WTC11 (cell line): ENCODE measurements around the gene FBXL4. TPM values are rescaled to one million over a fixed set of nuclear protein-coding genes. Genes with fewer than 3 reads are reported as not detected.

Experiments
- ATAC-seq: fragments of 200-7000 bp; cut with Tn5 transposase; 2 replicates; pipeline ENCODE4 v1.10.0; 2021; ENCODE audit warnings: mild to moderate bottlenecking, moderate library complexity
- CTCF ChIA-PET: fragments of 300-600 bp; sonication (Branson Sonifier 250); formaldehyde crosslinking; loops from one replicate; lab custom pipeline; 2021; ENCODE audit warnings: antibody characterized with exemption; lab: Charles Lee
- POLR2A ChIA-PET: fragments of 350-600 bp; sonication (Branson Sonifier 250); formaldehyde crosslinking; loops from one replicate; lab custom pipeline; 2021; ENCODE audit warnings: antibody characterized with exemption; lab: Charles Lee
- DNase-seq: peaks from one replicate; pipeline ENCODE4 v3.0.0; 2021; ENCODE audit warnings: low spot score
- H3K27ac Mint-ChIP-seq: 2 replicates; pipeline ENCODE4 v1.8.0; 2021; ENCODE audit warnings: mixed read lengths
- H3K27me3 Mint-ChIP-seq: 2 replicates; pipeline ENCODE4 v1.8.0; 2021; ENCODE audit warnings: low read depth, mild to moderate bottlenecking, moderate library complexity, mixed read lengths
- H3K36me3 Mint-ChIP-seq: 2 replicates; pipeline ENCODE4 v1.8.0; 2021; ENCODE audit warnings: mixed read lengths
- H3K4me1 Mint-ChIP-seq: 2 replicates; pipeline ENCODE4 v1.8.0; 2022; ENCODE audit warnings: mixed read lengths
- H3K4me3 Mint-ChIP-seq: 2 replicates; pipeline ENCODE4 v1.8.0; 2021; ENCODE audit warnings: mild to moderate bottlenecking, moderate library complexity, mixed read lengths
- H3K9me3 Mint-ChIP-seq: 2 replicates; pipeline ENCODE4 v1.8.0; 2021; ENCODE audit warnings: mixed read lengths
- ATF1 ChIP-seq: sonication (generic); formaldehyde crosslinking; IDR thresholded peaks from 2 replicates; pipeline ENCODE4 v1.8.1; 2023; ENCODE audit warnings: mild to moderate bottlenecking, moderate library complexity, missing genetic modification reagents
- CREB1 ChIP-seq: sonication (generic); formaldehyde crosslinking; IDR thresholded peaks from 2 replicates; pipeline ENCODE4 v1.8.0; 2023; ENCODE audit warnings: mild to moderate bottlenecking, missing genetic modification reagents
- ELF4 ChIP-seq: sonication (generic); formaldehyde crosslinking; IDR thresholded peaks from 2 replicates; pipeline ENCODE4 v1.8.1; 2022; ENCODE audit warnings: low read depth, mild to moderate bottlenecking, moderate library complexity, missing genetic modification reagents
- FOXK1 ChIP-seq: sonication (generic); formaldehyde crosslinking; IDR thresholded peaks from 2 replicates; pipeline ENCODE4 v1.8.0; 2022; ENCODE audit warnings: mild to moderate bottlenecking, moderate library complexity, missing genetic modification reagents
- IRF2 ChIP-seq: sonication (generic); formaldehyde crosslinking; IDR thresholded peaks from 2 replicates; pipeline ENCODE4 v1.8.0; 2022; ENCODE audit warnings: low read depth, missing genetic modification reagents, borderline replicate concordance
- MXD4 ChIP-seq: fragments of 250-450 bp; sonication (Bioruptor Pico); IDR thresholded peaks from 2 replicates; pipeline ENCODE4 v1.8.0; 2021; ENCODE audit warnings: mild to moderate bottlenecking, moderate library complexity, borderline replicate concordance
- NFYB ChIP-seq: sonication (generic); formaldehyde crosslinking; conservative IDR thresholded peaks from 2 replicates; pipeline ENCODE4 v1.8.0; 2022; ENCODE audit warnings: low read depth, missing genetic modification reagents
- RELA ChIP-seq: sonication (generic); formaldehyde crosslinking; IDR thresholded peaks from 2 replicates; pipeline ENCODE4 v1.8.1; 2022; ENCODE audit warnings: missing genetic modification reagents, mild to moderate bottlenecking, borderline replicate concordance
- RORB ChIP-seq: fragments of 250-450 bp; sonication (Bioruptor Pico); IDR thresholded peaks from 2 replicates; pipeline ENCODE4 v1.9.0; 2021; ENCODE audit warnings: mild to moderate bottlenecking
- SMAD4 ChIP-seq: sonication (generic); formaldehyde crosslinking; IDR thresholded peaks from 2 replicates; pipeline ENCODE4 v1.8.0; 2022; ENCODE audit warnings: mild to moderate bottlenecking, missing genetic modification reagents
- SOX15 ChIP-seq: fragments of 250-450 bp; sonication (Bioruptor Pico); IDR thresholded peaks from 2 replicates; pipeline ENCODE4 v1.9.0; 2021; ENCODE audit warnings: mild to moderate bottlenecking
- ZNF138 ChIP-seq: sonication (generic); formaldehyde crosslinking; conservative IDR thresholded peaks from 2 replicates; pipeline ENCODE4 v1.8.1; 2022; ENCODE audit warnings: mild to moderate bottlenecking, moderate library complexity, missing genetic modification reagents
- ZNF317 ChIP-seq: sonication (generic); formaldehyde crosslinking; IDR thresholded peaks from 2 replicates; pipeline ENCODE4 v1.8.1; 2023; ENCODE audit warnings: low read depth, mild to moderate bottlenecking, moderate library complexity, missing genetic modification reagents, borderline replicate concordance
- ZNF423 ChIP-seq: fragments of 250-450 bp; sonication (Bioruptor Pico); IDR thresholded peaks from 2 replicates; pipeline ENCODE4 v2.1.2; 2022; ENCODE audit warnings: mild to moderate bottlenecking, moderate library complexity
- ZNF671 ChIP-seq: fragments of 250-450 bp; sonication (Bioruptor Pico); IDR thresholded peaks from 2 replicates; pipeline ENCODE4 v1.8.0; 2021; ENCODE audit warnings: mild to moderate bottlenecking
- ZSCAN18 ChIP-seq: fragments of 250-450 bp; sonication (Bioruptor Pico); IDR thresholded peaks from 2 replicates; pipeline ENCODE4 v2.1.2; 2022; ENCODE audit warnings: mild to moderate bottlenecking, moderate library complexity
- total RNA-seq: library from RNA; stranded (reverse); gene quantifications from 3 replicates; pipeline ENCODE4 v1.2.3, GENCODE V29; 2021
- TF ChIP-seq, protein P1 (sequence below): sonication (generic); formaldehyde crosslinking; IDR thresholded peaks from 2 replicates; pipeline ENCODE4 v1.8.1; 2023; ENCODE audit warnings: mild to moderate bottlenecking, missing genetic modification reagents, moderate library complexity
- TF ChIP-seq, protein P2 (sequence below): sonication (generic); formaldehyde crosslinking; IDR thresholded peaks from 2 replicates; pipeline ENCODE4 v1.8.0; 2022; ENCODE audit warnings: mild to moderate bottlenecking, missing genetic modification reagents

Gene FBXL4
- total RNA-seq, 1 experiment from 2014 or later: 10.3 TPM

DNA sequence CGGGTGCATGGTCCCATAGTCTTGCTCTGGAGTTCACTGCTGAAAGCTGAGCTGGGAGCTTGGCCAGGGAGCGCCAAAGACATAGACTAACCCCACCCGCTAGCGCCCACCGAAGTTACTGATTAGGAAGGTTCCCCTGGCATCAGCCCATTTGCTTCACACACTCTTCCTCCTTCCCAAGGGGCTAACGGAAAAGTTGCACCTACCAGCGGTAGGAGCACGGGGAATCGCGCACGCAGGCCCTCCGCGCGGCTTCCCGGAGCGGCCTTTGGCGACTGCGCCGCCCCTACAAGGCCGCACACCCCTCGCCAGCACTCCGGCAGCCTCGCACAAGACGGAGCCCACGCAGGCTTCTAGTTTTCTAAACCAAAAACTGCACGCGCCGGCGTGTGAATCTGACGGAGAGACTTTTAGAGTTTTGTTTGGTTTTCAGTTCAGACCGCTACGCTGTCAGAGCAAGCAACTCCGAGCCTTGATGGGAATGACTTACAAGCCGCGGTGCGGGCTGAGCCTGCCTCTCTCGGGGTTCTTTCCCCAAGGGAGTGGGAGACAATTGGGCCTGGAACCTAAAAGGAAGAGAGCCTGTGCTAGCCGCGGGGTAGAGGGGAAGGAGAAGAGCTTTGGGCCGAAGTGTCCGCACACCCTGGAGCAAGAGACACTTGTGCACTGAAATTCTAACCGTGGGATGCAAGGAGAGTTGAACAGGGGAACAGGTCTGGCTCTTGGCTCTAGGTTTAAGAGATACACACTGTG, 114.3 kb downstream of the FBXL4 start:
- peaks cover 97% of the 10 kb centered on the region for H3K27me3 Mint-ChIP-seq
- no peaks in the 10 kb centered on the region for H3K36me3 Mint-ChIP-seq
- no peaks in the 10 kb centered on the region for H3K9me3 Mint-ChIP-seq
- ChIA-PET CTCF (interaction anchor here (1.0 to 2.5 kb wide), 6 partner anchors 11 to 1107 kb away, joined by 3 to 10 read pairs (median 4); no protein-coding TSS in a partner anchor), POLR2A (interaction anchor here (1.6 kb wide), 1 partner anchor 10 kb away, joined by 14 read pairs; no protein-coding TSS in a partner anchor)
- H3K4me1 Mint-ChIP-seq: peaks cover 65% of the 10 kb centered on the region
- DNase-seq (no peak), ATAC-seq (peak; percentile 5)
- no peak for TF ChIP-seq ZNF423 (CRISPR knock-in tag)
- TF ChIP-seq ZNF317 (CRISPR knock-in tag): no peak
- TF ChIP-seq SMAD4 (CRISPR knock-in tag): no peak
- TF ChIP-seq NFYB (CRISPR knock-in tag): no peak
- no peak for TF ChIP-seq RORB (CRISPR knock-in tag)
- no peak for TF ChIP-seq ATF1 (CRISPR knock-in tag)
- no peak for TF ChIP-seq ZNF671 (CRISPR knock-in tag)
- no peak for TF ChIP-seq ZSCAN18 (CRISPR knock-in tag)
- TF ChIP-seq, protein P1, sequence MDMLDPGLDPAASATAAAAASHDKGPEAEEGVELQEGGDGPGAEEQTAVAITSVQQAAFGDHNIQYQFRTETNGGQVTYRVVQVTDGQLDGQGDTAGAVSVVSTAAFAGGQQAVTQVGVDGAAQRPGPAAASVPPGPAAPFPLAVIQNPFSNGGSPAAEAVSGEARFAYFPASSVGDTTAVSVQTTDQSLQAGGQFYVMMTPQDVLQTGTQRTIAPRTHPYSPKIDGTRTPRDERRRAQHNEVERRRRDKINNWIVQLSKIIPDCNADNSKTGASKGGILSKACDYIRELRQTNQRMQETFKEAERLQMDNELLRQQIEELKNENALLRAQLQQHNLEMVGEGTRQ (CRISPR knock-in tag): no peak
- no peak for TF ChIP-seq MXD4 (CRISPR knock-in tag)
- no peak for TF ChIP-seq RELA (CRISPR knock-in tag)
- H3K4me3 Mint-ChIP-seq: peak overlapping the region; percentile 76
- H3K27ac Mint-ChIP-seq: no peak overlapping the region

DNA sequence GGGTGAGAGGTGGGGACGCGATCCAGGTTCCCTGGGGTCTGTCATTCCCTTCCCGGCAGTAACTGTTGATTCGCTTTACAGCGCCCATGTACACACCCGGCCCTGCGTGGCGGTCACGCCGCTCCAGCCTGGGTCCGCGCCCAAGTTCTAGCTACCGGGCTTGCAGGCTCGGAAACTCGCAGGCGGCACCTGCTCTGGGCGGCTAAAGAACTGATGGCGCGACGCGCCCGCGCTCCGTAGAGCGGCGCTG, 114.8 kb downstream of the FBXL4 start:
- Mint-ChIP-seq H3K4me3 (peak overlapping the region; percentile 76), H3K27ac (no peak overlapping the region), H3K4me1 (peaks cover 64% of the 10 kb centered on the region), H3K9me3 (no peaks in the 10 kb centered on the region), H3K36me3 (no peaks in the 10 kb centered on the region), H3K27me3 (peaks cover 97% of the 10 kb centered on the region)
- DNase-seq: no peak
- no peak for ATAC-seq
- CTCF ChIA-PET: interaction anchor here (1.2 to 1.4 kb wide), 2 partner anchors 12 to 334 kb away, joined by 3 to 4 read pairs; no protein-coding TSS in a partner anchor
- POLR2A ChIA-PET: no interaction called here
- no peak for TF ChIP-seq ZNF138 (CRISPR knock-in tag)
- no peak for TF ChIP-seq FOXK1 (CRISPR knock-in tag)
- no peak for TF ChIP-seq ELF4
- TF ChIP-seq, protein P2, sequence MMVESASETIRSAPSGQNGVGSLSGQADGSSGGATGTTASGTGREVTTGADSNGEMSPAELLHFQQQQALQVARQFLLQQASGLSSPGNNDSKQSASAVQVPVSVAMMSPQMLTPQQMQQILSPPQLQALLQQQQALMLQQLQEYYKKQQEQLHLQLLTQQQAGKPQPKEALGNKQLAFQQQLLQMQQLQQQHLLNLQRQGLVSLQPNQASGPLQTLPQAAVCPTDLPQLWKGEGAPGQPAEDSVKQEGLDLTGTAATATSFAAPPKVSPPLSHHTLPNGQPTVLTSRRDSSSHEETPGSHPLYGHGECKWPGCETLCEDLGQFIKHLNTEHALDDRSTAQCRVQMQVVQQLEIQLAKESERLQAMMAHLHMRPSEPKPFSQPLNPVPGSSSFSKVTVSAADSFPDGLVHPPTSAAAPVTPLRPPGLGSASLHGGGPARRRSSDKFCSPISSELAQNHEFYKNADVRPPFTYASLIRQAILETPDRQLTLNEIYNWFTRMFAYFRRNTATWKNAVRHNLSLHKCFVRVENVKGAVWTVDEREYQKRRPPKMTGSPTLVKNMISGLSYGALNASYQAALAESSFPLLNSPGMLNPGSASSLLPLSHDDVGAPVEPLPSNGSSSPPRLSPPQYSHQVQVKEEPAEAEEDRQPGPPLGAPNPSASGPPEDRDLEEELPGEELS (CRISPR knock-in tag): no peak
- no peak for TF ChIP-seq SOX15 (CRISPR knock-in tag)
- no peak for TF ChIP-seq IRF2 (CRISPR knock-in tag)
- TF ChIP-seq SMAD4 (CRISPR knock-in tag): no peak
- TF ChIP-seq RORB (CRISPR knock-in tag): no peak
- TF ChIP-seq CREB1 (CRISPR knock-in tag): no peak
- TF ChIP-seq, all 79 proteins: peak for 0
